H1 (cell line): ENCODE measurements around the gene KCNJ16. TPM values are rescaled to one million over a fixed set of nuclear protein-coding genes. Genes with fewer than 3 reads are reported as not detected.

ENCODE experiments used
- CTCF ChIA-PET: fragments of 300-600 bp; sonication (Branson Sonifier 250); formaldehyde crosslinking; loops from one replicate; lab custom pipeline; 2021; ENCODE audit not compliant: partially characterized antibody; lab: Charles Lee
- POLR2A ChIA-PET: fragments of 300-600 bp; sonication (Branson Sonifier 250); formaldehyde crosslinking; loops from one replicate; lab custom pipeline; 2021; ENCODE audit warnings: inconsistent platforms; ENCODE audit not compliant: partially characterized antibody; lab: Charles Lee
- DNase-seq, 2 experiments: peaks; one replicate each; pipeline versions ENCODE4 v3.0.0 to v3.0.0-alpha.2; 2010 to 2022; ENCODE audit warnings: low spot score in 2 of 2, low read depth in 1 of 2, mixed read lengths in 1 of 2
- FAIRE-seq: peaks from 2 replicates; lab custom pipeline; 2011; peaks lifted over from hg19 to GRCh38; lab: Jason Lieb, UNC
- H2AFZ ChIP-seq: 2 replicates; pipeline ENCODE4 v1.8.1; 2012; ENCODE audit warnings: low read length, inconsistent platforms
- H2AK5ac ChIP-seq: 2 replicates; pipeline ENCODE4 v1.6.1; 2013; ENCODE audit warnings: low read depth, low read length
- H2BK120ac ChIP-seq: replicated peaks from 2 replicates; pipeline ENCODE3; 2013; ENCODE audit warnings: low read depth, low read length, inconsistent platforms
- H2BK12ac ChIP-seq: 2 replicates; pipeline ENCODE4 v1.6.1; 2013; ENCODE audit warnings: low read depth, low read length
- H2BK15ac ChIP-seq: 2 replicates; pipeline ENCODE4 v1.6.1; 2013; ENCODE audit warnings: low read length
- H2BK20ac ChIP-seq: 2 replicates; pipeline ENCODE4 v1.6.1; 2013; ENCODE audit warnings: low read length
- H2BK5ac ChIP-seq: 2 replicates; pipeline ENCODE4 v1.6.1; 2013; ENCODE audit warnings: low read depth, low read length
- H3K14ac ChIP-seq: 2 replicates; pipeline ENCODE4 v1.6.1; 2013; ENCODE audit warnings: inconsistent platforms; ENCODE audit not compliant: insufficient read length
- H3K18ac ChIP-seq: 2 replicates; pipeline ENCODE4 v1.6.1; 2013; ENCODE audit warnings: low read length; ENCODE audit errors: extremely low read depth
- H3K23ac ChIP-seq: 2 replicates; pipeline ENCODE4 v1.6.1; 2013; ENCODE audit warnings: inconsistent platforms; ENCODE audit not compliant: insufficient read length
- H3K23me2 ChIP-seq: 2 replicates; pipeline ENCODE4 v1.6.1; 2013; ENCODE audit warnings: low read depth, low read length
- H3K27ac ChIP-seq: 2 replicates; pipeline ENCODE4 v1.6.1; 2011; ENCODE audit warnings: low read depth, low read length, inconsistent platforms
- H3K27me3 ChIP-seq, 4 experiments: replicated peaks in 1 of 4; 1 replicate in 1 of 4; 2 replicates in 3 of 4; pipeline versions ENCODE4 v1.6.1 to v1.8.1; 2011 to 2013; ENCODE audit warnings: low read length in 3 of 4, mild to moderate bottlenecking in 3 of 4, inconsistent platforms in 2 of 4, mixed read lengths in 2 of 4, moderate library complexity in 1 of 4; ENCODE audit not compliant: control insufficient read depth in 3 of 4, insufficient read depth in 3 of 4; ENCODE audit errors: extremely low read depth in 1 of 4
- H3K36me3 ChIP-seq, 4 experiments: 2 replicates each; pipeline versions ENCODE4 v1.6.1 to v1.8.1; 2011 to 2013; ENCODE audit warnings: mild to moderate bottlenecking in 4 of 4, low read length in 3 of 4, moderate library complexity in 2 of 4, control low read depth in 1 of 4, inconsistent platforms in 1 of 4; ENCODE audit not compliant: insufficient read depth in 4 of 4, control insufficient read depth in 2 of 4
- H3K4ac ChIP-seq: replicated peaks from 2 replicates; pipeline ENCODE3; 2013; ENCODE audit warnings: low read length, low read depth, mixed read lengths, inconsistent platforms; ENCODE audit not compliant: insufficient read length
- H3K4me1 ChIP-seq, 4 experiments: replicated peaks in 1 of 4; 1 replicate in 1 of 4; 2 replicates in 3 of 4; pipeline versions ENCODE4 v1.6.1 to v1.8.1; 2011 to 2013; ENCODE audit warnings: low read length in 3 of 4, inconsistent platforms in 2 of 4, mixed read lengths in 1 of 4; ENCODE audit not compliant: insufficient read depth in 4 of 4, control insufficient read depth in 3 of 4
- H3K4me2 ChIP-seq, 2 experiments: 2 replicates each; pipeline versions ENCODE4 v1.6.1 to v1.8.1; 2011 to 2013; ENCODE audit warnings: low read depth in 2 of 2, low read length in 2 of 2, control low read depth in 1 of 2, inconsistent platforms in 1 of 2, mild to moderate bottlenecking in 1 of 2; ENCODE audit not compliant: insufficient read depth in 1 of 2
- H3K4me3 ChIP-seq, 4 experiments: fragments of 200-600, 300-600 bp in 1 of 4; sonication (generic), shearing (Covaris generic), sonication (Bioruptor Twin) in 1 of 4; 2 replicates each; pipeline versions ENCODE4 v1.5.1 to v1.8.1; 2011 to 2016; ENCODE audit warnings: low read length in 4 of 4, low read depth in 3 of 4, control low read depth in 2 of 4, inconsistent platforms in 2 of 4, mild to moderate bottlenecking in 2 of 4, mixed read lengths in 1 of 4, moderate library complexity in 1 of 4; ENCODE audit not compliant: insufficient read depth in 2 of 4; ENCODE audit errors: extremely low read depth in 1 of 4
- H3K56ac ChIP-seq: replicated peaks from 2 replicates; pipeline ENCODE3; 2013; ENCODE audit warnings: low read depth, mild to moderate bottlenecking, mixed read lengths, low read length, inconsistent platforms; ENCODE audit not compliant: insufficient read length
- H3K79me1 ChIP-seq: 2 replicates; pipeline ENCODE4 v1.6.1; 2013; ENCODE audit warnings: low read depth, low read length, control low read depth
- H3K79me2 ChIP-seq, 2 experiments: 2 replicates each; pipeline versions ENCODE4 v1.6.1 to v1.8.1; 2012 to 2013; ENCODE audit warnings: low read length in 2 of 2, mild to moderate bottlenecking in 2 of 2, inconsistent platforms in 1 of 2; ENCODE audit not compliant: insufficient read depth in 2 of 2, control insufficient read depth in 1 of 2
- H3K9ac ChIP-seq, 4 experiments: replicated peaks in 1 of 4; 1 replicate in 1 of 4; 2 replicates in 3 of 4; pipeline versions ENCODE4 v1.6.1 to v1.8.1; 2011 to 2013; ENCODE audit warnings: low read depth in 3 of 4, low read length in 3 of 4, control low read depth in 2 of 4, mild to moderate bottlenecking in 2 of 4, moderate library complexity in 2 of 4, inconsistent platforms in 1 of 4; ENCODE audit errors: extremely low read depth in 1 of 4
- H3K9me3 ChIP-seq, 2 experiments: 2 replicates each; pipeline versions ENCODE4 v1.6.1 to v1.8.1; 2012 to 2013; ENCODE audit warnings: mild to moderate bottlenecking in 2 of 2, moderate library complexity in 2 of 2, control low read depth in 1 of 2, inconsistent platforms in 1 of 2, low read depth in 1 of 2, low read length in 1 of 2, mixed read lengths in 1 of 2; ENCODE audit not compliant: insufficient read depth in 2 of 2
- H4K20me1 ChIP-seq, 2 experiments: replicated peaks in 1 of 2; 2 replicates each; pipeline versions ENCODE3 to v1.8.1; 2011 to 2013; ENCODE audit warnings: inconsistent platforms in 2 of 2, low read length in 2 of 2, mild to moderate bottlenecking in 1 of 2; ENCODE audit not compliant: insufficient read depth in 2 of 2, control insufficient read depth in 1 of 2
- H4K5ac ChIP-seq: 2 replicates; pipeline ENCODE4 v1.6.1; 2013; ENCODE audit warnings: low read length, low read depth, mixed read lengths, inconsistent platforms; ENCODE audit not compliant: insufficient read length
- H4K8ac ChIP-seq: 2 replicates; pipeline ENCODE4 v1.8.0; 2013; ENCODE audit warnings: mild to moderate bottlenecking, moderate library complexity, low read length, inconsistent platforms; ENCODE audit not compliant: insufficient read depth; ENCODE audit errors: extremely low read depth
- H4K91ac ChIP-seq: replicated peaks from 2 replicates; pipeline ENCODE3; 2013; ENCODE audit warnings: low read length, mixed read lengths, inconsistent platforms; ENCODE audit not compliant: insufficient read length
- GABPA ChIP-seq: IDR thresholded peaks from 2 replicates; pipeline ENCODE4 v1.6.1; 2011; ENCODE audit warnings: mild to moderate bottlenecking, low read length, moderate library complexity, borderline replicate concordance; ENCODE audit not compliant: insufficient read depth
- GTF2F1 ChIP-seq: IDR thresholded peaks from 2 replicates; pipeline ENCODE4 v1.6.1; 2012; ENCODE audit warnings: low read depth, low read length, improper control_type of control experiment, borderline replicate concordance
- MAFK ChIP-seq: IDR thresholded peaks from 2 replicates; pipeline ENCODE4 v1.6.1; 2012; ENCODE audit warnings: low read depth, mild to moderate bottlenecking, improper control_type of control experiment, low read length
- RAD21 ChIP-seq, 2 experiments: IDR thresholded peaks in 1 of 2; conservative IDR thresholded peaks in 1 of 2; 2 replicates each; pipeline ENCODE4 v1.6.1; 2011; ENCODE audit warnings: low read depth in 2 of 2, low read length in 2 of 2, improper control_type of control experiment in 1 of 2, inconsistent platforms in 1 of 2, mild to moderate bottlenecking in 1 of 2, moderate library complexity in 1 of 2
- RNF2 ChIP-seq: fragments of 200-900, 300-1000 bp; sonication (generic); IDR thresholded peaks from 2 replicates; pipeline ENCODE4 v1.7.1; 2016; ENCODE audit warnings: borderline replicate concordance, low read depth, mild to moderate bottlenecking, antibody characterized with exemption, low read length; ENCODE audit not compliant: poor library complexity, severe bottlenecking; ENCODE audit errors: missing control alignments
- SIRT6 ChIP-seq: IDR thresholded peaks from one replicate; pipeline ENCODE4 v1.7.1; 2012; ENCODE audit warnings: low read length, inconsistent platforms
- SP4 ChIP-seq: IDR thresholded peaks from 2 replicates; pipeline ENCODE4 v1.6.1; 2012; ENCODE audit warnings: low read length, inconsistent platforms
- polyA plus RNA-seq, 7 experiments: library from polyadenylated mRNA; depleted of rRNA in 3 of 7; stranded (reverse) in 5 of 7; unstranded in 2 of 7; fragments of >200 nt in 5 of 7; fragments of 200-250 nt in 2 of 7; gene quantifications; 1 replicate in 5 of 7; 2 replicates in 1 of 7; 4 replicates in 1 of 7; pipeline versions ENCODE4 v1.2.1 to v1.2.3, GENCODE V29; 2011 to 2013; ENCODE audit warnings: missing spikeins in 2 of 7, mixed read lengths in 2 of 7
- total RNA-seq: library from RNA; stranded (reverse); fragmentation: NEBNext Ultra II Directional; extraction: Animal tissue kit (Norgen Biotek cat#: 25700); gene quantifications from 2 replicates; pipeline ENCODE4 v1.2.1, GENCODE V29; 2021

The KCNJ16 gene
- total and polyA plus RNA-seq, 2 of the 8 experiments (the other 6 are each of a cell fraction or from before 2014, with no cell fraction given): not detected

DNA sequence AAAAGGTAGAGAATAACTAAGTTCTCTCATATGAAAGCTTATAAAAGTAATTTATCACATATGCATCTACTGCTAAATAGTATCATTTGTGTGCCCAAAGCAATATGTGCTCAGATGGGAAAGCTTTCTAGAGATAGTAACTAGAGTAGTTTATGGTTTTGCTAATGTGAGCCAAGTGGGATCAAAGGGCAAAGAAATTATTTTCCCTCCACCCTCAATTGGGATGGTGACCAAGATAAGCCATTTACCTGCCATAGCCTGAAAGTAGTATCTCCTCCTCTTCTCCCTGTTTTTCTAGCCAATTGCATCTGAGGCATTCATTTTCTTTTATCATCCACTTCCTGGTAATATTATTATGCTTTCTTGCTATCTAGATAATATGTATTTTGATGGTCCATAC is 41.9 kb upstream of the KCNJ16 start:
- Histone ChIP-seq H2BK12ac (no peak overlapping the region), H3K27ac (no peak overlapping the region), H3K9me3 (no peaks in the 10 kb centered on the region), H4K20me1 (no peaks in the 10 kb centered on the region), H3K79me1 (no peaks in the 10 kb centered on the region), H3K18ac (no peak overlapping the region), H3K23me2 (no peaks in the 10 kb centered on the region), H3K14ac (no peak overlapping the region), H3K4me3 (no peak overlapping the region), H4K91ac (no peak overlapping the region), H2BK20ac (no peak overlapping the region), H3K23ac (no peak overlapping the region), H3K4me1 (no peaks in the 10 kb centered on the region), H3K27me3 (no peaks in the 10 kb centered on the region), H3K79me2 (no peaks in the 10 kb centered on the region), H3K4ac (no peak overlapping the region), H4K8ac (no peak overlapping the region), H3K9ac (no peak overlapping the region), H2BK15ac (no peak overlapping the region), H4K5ac (no peak overlapping the region), H2AK5ac (no peak overlapping the region), H2BK5ac (no peak overlapping the region), H3K4me2 (no peak overlapping the region), H3K56ac (no peak overlapping the region), H2AFZ (no peak overlapping the region), H2BK120ac (no peak overlapping the region), H3K36me3 (no peaks in the 10 kb centered on the region)
- ChIA-PET POLR2A (no interaction called here), CTCF (no interaction called here)
- DNase-seq: no peak
- FAIRE-seq: no peak
- no peak for TF ChIP-seq GTF2F1
- no peak for TF ChIP-seq RAD21 (IDR thresholded peaks at IDR 0.05 in 1 of 2, conservative IDR thresholded peaks at IDR 0.05 in 1 of 2; ENCODE audit: low read depth in 2 of 2, low read length in 2 of 2)
- TF ChIP-seq GABPA: no peak
- TF ChIP-seq SP4: no peak
- no peak for TF ChIP-seq RNF2
- TF ChIP-seq SIRT6: no peak
- TF ChIP-seq MAFK: no peak
